HCT116 (cell line): ENCODE measurements around the gene UACA. TPM values are rescaled to one million over a fixed set of nuclear protein-coding genes. Genes with fewer than 3 reads are reported as not detected.

Source experiments
- ATAC-seq: fragments of 200-7000 bp; cut with Tn5 transposase; 2 replicates; pipeline ENCODE4 v1.9.1; 2020; ENCODE audit warnings: mild to moderate bottlenecking, moderate library complexity
- BruUV-seq: library from RNA; stranded (reverse); fragments of 400-500 nt; replicated peaks from 2 replicates; lab custom pipeline; 2021; lab: Mats Ljungman, UMichigan
- CTCF ChIA-PET: fragments of 300-600 bp; sonication (Branson Sonifier 250); formaldehyde crosslinking; loops from one replicate; lab custom pipeline; 2021; ENCODE audit warnings: antibody characterized with exemption; lab: Charles Lee
- POLR2A ChIA-PET: fragments of 300-600, 350-600 bp; sonication (Branson Sonifier 250); formaldehyde crosslinking; loops from one replicate; lab custom pipeline; 2021; ENCODE audit warnings: antibody characterized with exemption; lab: Charles Lee
- RAD21 ChIA-PET, 2 experiments: fragments of 300-600 bp; sonication (Branson Sonifier 250); formaldehyde crosslinking; loops; one replicate each; lab custom pipeline; 2023; ENCODE audit warnings: low total read pairs in 2 of 2; ENCODE audit not compliant: uncharacterized antibody in 2 of 2, unreplicated experiment in 2 of 2, low non-redundant PET in 1 of 2; lab: Charles Lee
- DNase-seq: peaks from one replicate; pipeline ENCODE4 v3.0.0-alpha.2; 2010; ENCODE audit warnings: low read depth, low spot score
- H2AFZ ChIP-seq: fragments of 200-600 bp; shearing (Covaris generic), sonication (generic); 2 replicates; pipeline ENCODE4 v1.6.1; 2017; ENCODE audit warnings: low read depth, mixed run types, mixed read lengths, antibody characterized with exemption, low read length; ENCODE audit not compliant: poor library complexity, severe bottlenecking
- H3K27ac ChIP-seq: 2 replicates; pipeline ENCODE4 v1.5.1; 2012; ENCODE audit warnings: low read depth, low read length
- H3K27me3 ChIP-seq: fragments of 200-600 bp; sonication (generic); 2 replicates; pipeline ENCODE4 v1.6.1; 2016; ENCODE audit warnings: mixed run types, low read length, mixed read lengths; ENCODE audit not compliant: insufficient read depth
- H3K36me3 ChIP-seq, 2 experiments: fragments of 200-500 bp in 1 of 2; fragments of 200-600 bp in 1 of 2; sonication (Bioruptor generic) in 1 of 2; sonication (generic) in 1 of 2; 2 replicates each; pipeline versions ENCODE4 v1.5.1 to v1.6.1; 2014 to 2016; ENCODE audit warnings: low read length in 2 of 2, inconsistent platforms in 1 of 2, mixed read lengths in 1 of 2, mixed run types in 1 of 2; ENCODE audit not compliant: insufficient read depth in 2 of 2, control insufficient read depth in 1 of 2
- H3K4me1 ChIP-seq, 2 experiments: fragments of 200-600 bp in 1 of 2; sonication (generic) in 1 of 2; 2 replicates each; pipeline versions ENCODE4 v1.5.1 to v1.6.1; 2012 to 2017; ENCODE audit warnings: low read length in 2 of 2, inconsistent platforms in 1 of 2, mild to moderate bottlenecking in 1 of 2, mixed read lengths in 1 of 2, mixed run types in 1 of 2, moderate library complexity in 1 of 2; ENCODE audit not compliant: insufficient read depth in 2 of 2, control insufficient read depth in 1 of 2
- H3K4me2 ChIP-seq: fragments of 200-600 bp; sonication (generic); 2 replicates; pipeline ENCODE4 v1.6.1; 2017; ENCODE audit warnings: mixed run types, low read length, mixed read lengths
- H3K4me3 ChIP-seq, 2 experiments: fragments of 200-600 bp in 1 of 2; sonication (generic) in 1 of 2; replicated peaks in 1 of 2; 2 replicates each; pipeline ENCODE4 v1.5.1; 2011 to 2016; ENCODE audit warnings: low read length in 2 of 2, control low read depth in 1 of 2, low read depth in 1 of 2, mild to moderate bottlenecking in 1 of 2, mixed read lengths in 1 of 2, mixed run types in 1 of 2
- H3K79me2 ChIP-seq: fragments of 200-600 bp; sonication (generic); 2 replicates; pipeline ENCODE4 v1.6.1; 2017; ENCODE audit warnings: mild to moderate bottlenecking, mixed run types, low read length, moderate library complexity, mixed read lengths; ENCODE audit not compliant: insufficient read depth
- H3K9ac ChIP-seq: fragments of 200-600 bp; sonication (generic); 2 replicates; pipeline ENCODE4 v1.6.1; 2016; ENCODE audit warnings: low read length, mixed read lengths
- H3K9me2 ChIP-seq: fragments of 200-600 bp; sonication (generic), shearing (Covaris generic); 2 replicates; pipeline ENCODE4 v1.6.1; 2017; ENCODE audit warnings: mixed run types, mild to moderate bottlenecking, moderate library complexity; ENCODE audit not compliant: insufficient read depth
- H3K9me3 ChIP-seq, 2 experiments: fragments of 200-500 bp in 1 of 2; fragments of 200-600 bp in 1 of 2; sonication (Bioruptor generic) in 1 of 2; sonication (generic) in 1 of 2; 2 replicates each; pipeline ENCODE4 v1.6.1; 2014 to 2017; ENCODE audit warnings: low read length in 2 of 2, mixed read lengths in 2 of 2, inconsistent platforms in 1 of 2, low read depth in 1 of 2, mild to moderate bottlenecking in 1 of 2, mixed run types in 1 of 2, moderate library complexity in 1 of 2; ENCODE audit not compliant: control insufficient read depth in 1 of 2, insufficient read depth in 1 of 2
- H4K20me1 ChIP-seq: fragments of 200-600 bp; sonication (generic), shearing (Covaris generic); 2 replicates; pipeline ENCODE4 v1.6.1; 2017; ENCODE audit warnings: mixed run types, mild to moderate bottlenecking, moderate library complexity; ENCODE audit not compliant: insufficient read depth
- EGR1 ChIP-seq: IDR thresholded peaks from 2 replicates; pipeline ENCODE4 v1.6.1; 2012; ENCODE audit warnings: low read depth
- EZH2 ChIP-seq: fragments of 200-600 bp; sonication (generic); IDR thresholded peaks from 2 replicates; pipeline ENCODE4 v1.6.1; 2017; ENCODE audit warnings: antibody characterized with exemption, mixed run types
- POLR2A ChIP-seq: IDR thresholded peaks from 2 replicates; pipeline ENCODE4 v1.7.0; 2011; ENCODE audit warnings: borderline replicate concordance; ENCODE audit not compliant: insufficient read depth, insufficient read length; ENCODE audit errors: extremely low read depth
- RAD21 ChIP-seq: IDR thresholded peaks from 2 replicates; pipeline ENCODE4 v1.6.1; 2012; ENCODE audit warnings: low read depth, mild to moderate bottlenecking
- TCF7L2 ChIP-seq: IDR thresholded peaks from 2 replicates; pipeline ENCODE4 v1.7.0; 2011; ENCODE audit warnings: borderline replicate concordance, inconsistent platforms; ENCODE audit not compliant: insufficient read depth, insufficient read length; ENCODE audit errors: extremely low read depth
- ZNF274 ChIP-seq: fragments of 200-500 bp; sonication (Bioruptor generic); IDR thresholded peaks from 2 replicates; pipeline ENCODE4 v1.6.1; 2014; ENCODE audit warnings: mild to moderate bottlenecking, low read depth, low read length, inconsistent platforms
- intact Hi-C: fragments of 100-400 bp; cut with micrococcal nuclease; formaldehyde crosslinking; loops from 2 replicates; pipeline ENCODE4 v1.10.0; 2022
- total RNA-seq: library from RNA; stranded (reverse); gene quantifications from one replicate; pipeline ENCODE4 v1.2.1, GENCODE V29; 2021; ENCODE audit not compliant: unreplicated experiment
- TF ChIP-seq, protein P1 (sequence below): IDR thresholded peaks from 2 replicates; pipeline ENCODE4 v1.6.1; 2012
- TF ChIP-seq, protein P2 (sequence below): IDR thresholded peaks from 2 replicates; pipeline ENCODE4 v1.6.1; 2011; ENCODE audit warnings: mild to moderate bottlenecking, low read length, moderate library complexity; ENCODE audit not compliant: insufficient replicate concordance; ENCODE audit errors: extremely low read depth
- TF ChIP-seq, protein P3 (sequence below), 3 experiments: fragments of 200-600 bp in 1 of 3; sonication (generic) in 1 of 3; IDR thresholded peaks in 2 of 3; conservative IDR thresholded peaks in 1 of 3; 2 replicates each; pipeline ENCODE4 v1.5.1; 2012 to 2017; ENCODE audit warnings: low read depth in 2 of 3, low read length in 2 of 3, antibody characterized with exemption in 1 of 3, borderline replicate concordance in 1 of 3, control low read depth in 1 of 3, mild to moderate bottlenecking in 1 of 3, mixed read lengths in 1 of 3, mixed run types in 1 of 3, moderate library complexity in 1 of 3; ENCODE audit not compliant: insufficient read depth in 1 of 3

Gene UACA
- total RNA-seq, 1 experiment from 2014 or later = 47.4 TPM

- DNase-seq (no peak), ATAC-seq (no peak)
- CTCF ChIA-PET = no interaction called here
- Histone ChIP-seq H3K4me2 (no peak overlapping the region), H3K9ac (no peak overlapping the region), H3K27me3 (no peaks in the 10 kb centered on the region), H3K9me2 (no peaks in the 10 kb centered on the region), H3K4me3 (no peak overlapping the region), H3K27ac (no peak overlapping the region), H2AFZ (no peak overlapping the region), H3K36me3 (no peaks in the 10 kb centered on the region), H3K9me3 (no peaks in the 10 kb centered on the region), H3K79me2 (no peaks in the 10 kb centered on the region), H3K4me1 (peaks cover 5 to 11% of the 10 kb centered on the region in 2 experiments; a peak in 1 of 4 replicates), H4K20me1 (no peaks in the 10 kb centered on the region)
- intact Hi-C loops = no loop called here
- RAD21 ChIA-PET = no interaction called here
- TF ChIP-seq TCF7L2 = no peak
- TF ChIP-seq, protein P1, sequence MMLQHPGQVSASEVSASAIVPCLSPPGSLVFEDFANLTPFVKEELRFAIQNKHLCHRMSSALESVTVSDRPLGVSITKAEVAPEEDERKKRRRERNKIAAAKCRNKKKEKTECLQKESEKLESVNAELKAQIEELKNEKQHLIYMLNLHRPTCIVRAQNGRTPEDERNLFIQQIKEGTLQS = no peak
- no peak for TF ChIP-seq EZH2
- no peak for TF ChIP-seq RAD21
- TF ChIP-seq, protein P2, sequence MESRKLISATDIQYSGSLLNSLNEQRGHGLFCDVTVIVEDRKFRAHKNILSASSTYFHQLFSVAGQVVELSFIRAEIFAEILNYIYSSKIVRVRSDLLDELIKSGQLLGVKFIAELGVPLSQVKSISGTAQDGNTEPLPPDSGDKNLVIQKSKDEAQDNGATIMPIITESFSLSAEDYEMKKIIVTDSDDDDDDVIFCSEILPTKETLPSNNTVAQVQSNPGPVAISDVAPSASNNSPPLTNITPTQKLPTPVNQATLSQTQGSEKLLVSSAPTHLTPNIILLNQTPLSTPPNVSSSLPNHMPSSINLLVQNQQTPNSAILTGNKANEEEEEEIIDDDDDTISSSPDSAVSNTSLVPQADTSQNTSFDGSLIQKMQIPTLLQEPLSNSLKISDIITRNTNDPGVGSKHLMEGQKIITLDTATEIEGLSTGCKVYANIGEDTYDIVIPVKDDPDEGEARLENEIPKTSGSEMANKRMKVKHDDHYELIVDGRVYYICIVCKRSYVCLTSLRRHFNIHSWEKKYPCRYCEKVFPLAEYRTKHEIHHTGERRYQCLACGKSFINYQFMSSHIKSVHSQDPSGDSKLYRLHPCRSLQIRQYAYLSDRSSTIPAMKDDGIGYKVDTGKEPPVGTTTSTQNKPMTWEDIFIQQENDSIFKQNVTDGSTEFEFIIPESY = no peak
- TF ChIP-seq, protein P3, sequence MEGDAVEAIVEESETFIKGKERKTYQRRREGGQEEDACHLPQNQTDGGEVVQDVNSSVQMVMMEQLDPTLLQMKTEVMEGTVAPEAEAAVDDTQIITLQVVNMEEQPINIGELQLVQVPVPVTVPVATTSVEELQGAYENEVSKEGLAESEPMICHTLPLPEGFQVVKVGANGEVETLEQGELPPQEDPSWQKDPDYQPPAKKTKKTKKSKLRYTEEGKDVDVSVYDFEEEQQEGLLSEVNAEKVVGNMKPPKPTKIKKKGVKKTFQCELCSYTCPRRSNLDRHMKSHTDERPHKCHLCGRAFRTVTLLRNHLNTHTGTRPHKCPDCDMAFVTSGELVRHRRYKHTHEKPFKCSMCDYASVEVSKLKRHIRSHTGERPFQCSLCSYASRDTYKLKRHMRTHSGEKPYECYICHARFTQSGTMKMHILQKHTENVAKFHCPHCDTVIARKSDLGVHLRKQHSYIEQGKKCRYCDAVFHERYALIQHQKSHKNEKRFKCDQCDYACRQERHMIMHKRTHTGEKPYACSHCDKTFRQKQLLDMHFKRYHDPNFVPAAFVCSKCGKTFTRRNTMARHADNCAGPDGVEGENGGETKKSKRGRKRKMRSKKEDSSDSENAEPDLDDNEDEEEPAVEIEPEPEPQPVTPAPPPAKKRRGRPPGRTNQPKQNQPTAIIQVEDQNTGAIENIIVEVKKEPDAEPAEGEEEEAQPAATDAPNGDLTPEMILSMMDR (IDR thresholded peaks at IDR 0.05 in 2 of 3, conservative IDR thresholded peaks at IDR 0.05 in 1 of 3; ENCODE audit: borderline replicate concordance in 1 of 3, insufficient read depth in 1 of 3, low read depth in 2 of 3, low read length in 2 of 3) = no peak
- no peak for TF ChIP-seq ZNF274
- TF ChIP-seq EGR1 = no peak
- TF ChIP-seq POLR2A = no peak
- no TSS peak for BruUV-seq
- POLR2A ChIA-PET = no interaction called here
Measured at GRCh38 chr15:70609889-70610288, 153.5 kb downstream of the UACA start.
